Mesendoderm (in vitro differentiated cells): Measurements from ENCODE around the gene SIAH2.

Source experiments
- DNase-seq: peaks from one replicate; pipeline ENCODE4 v3.0.0; 2013
- H2AK5ac ChIP-seq: 2 replicates; pipeline ENCODE4 v1.6.1; 2013; ENCODE audit warnings: low read length, inconsistent platforms
- H2BK120ac ChIP-seq: 2 replicates; pipeline ENCODE4 v1.6.1; 2013; ENCODE audit warnings: low read depth, mild to moderate bottlenecking, low read length, moderate library complexity, mixed read lengths
- H2BK15ac ChIP-seq: replicated peaks from 2 replicates; pipeline ENCODE4 v1.6.1; 2013; ENCODE audit warnings: low read depth, mild to moderate bottlenecking, moderate library complexity
- H2BK5ac ChIP-seq: 2 replicates; pipeline ENCODE4 v1.6.1; 2013; ENCODE audit warnings: low read length, inconsistent platforms
- H3K18ac ChIP-seq: 2 replicates; pipeline ENCODE4 v1.6.1; 2013; ENCODE audit warnings: mild to moderate bottlenecking, low read length, mixed read lengths
- H3K23ac ChIP-seq: one replicate; pipeline ENCODE4 v1.6.1; 2013; ENCODE audit warnings: low read length
- H3K27ac ChIP-seq: 2 replicates; pipeline ENCODE4 v1.5.1; 2013; ENCODE audit warnings: low read depth, mild to moderate bottlenecking, inconsistent platforms, low read length, moderate library complexity
- H3K27me3 ChIP-seq: 2 replicates; pipeline ENCODE4 v1.6.1; 2013; ENCODE audit warnings: low read length, control low read depth, mild to moderate bottlenecking, inconsistent platforms; ENCODE audit not compliant: insufficient read depth, poor library complexity
- H3K36me3 ChIP-seq: 2 replicates; pipeline ENCODE4 v1.6.1; 2013; ENCODE audit warnings: low read length, inconsistent platforms; ENCODE audit not compliant: control insufficient read depth, insufficient read depth
- H3K4ac ChIP-seq: one replicate; pipeline ENCODE4 v1.6.1; 2013; ENCODE audit warnings: low read depth, mild to moderate bottlenecking, low read length, moderate library complexity
- H3K4me1 ChIP-seq: 2 replicates; pipeline ENCODE4 v1.6.1; 2013; ENCODE audit warnings: low read depth, low read length, inconsistent platforms; ENCODE audit not compliant: control insufficient read depth
- H3K4me2 ChIP-seq: 2 replicates; pipeline ENCODE4 v1.6.1; 2013; ENCODE audit warnings: low read length
- H3K4me3 ChIP-seq: 2 replicates; pipeline ENCODE4 v1.5.1; 2013; ENCODE audit warnings: mild to moderate bottlenecking, low read length
- H3K56ac ChIP-seq: one replicate; pipeline ENCODE4 v1.6.1; 2013; ENCODE audit warnings: low read length
- H3K79me1 ChIP-seq: 2 replicates; pipeline ENCODE4 v1.6.1; 2013; ENCODE audit warnings: low read length, inconsistent platforms
- H3K79me2 ChIP-seq: 2 replicates; pipeline ENCODE4 v1.6.1; 2013; ENCODE audit warnings: mild to moderate bottlenecking, low read length; ENCODE audit not compliant: control insufficient read depth, insufficient read depth
- H3K9ac ChIP-seq: 2 replicates; pipeline ENCODE4 v1.6.1; 2013; ENCODE audit warnings: low read length, inconsistent platforms
- H4K5ac ChIP-seq: one replicate; pipeline ENCODE4 v1.6.1; 2013; ENCODE audit warnings: low read length
- H4K8ac ChIP-seq: one replicate; pipeline ENCODE4 v1.6.1; 2013; ENCODE audit warnings: low read depth, mild to moderate bottlenecking, control low read depth, low read length, moderate library complexity
- WGBS: extraction: QIAGEN DNeasy Blood & Tissue Kit; methylation state at CpG from one replicate; pipeline ENCODE4 v1.1.7; 2013; ENCODE audit warnings: low lambda C conversion rate, missing lambda C conversion rate; ENCODE audit not compliant: insufficient coverage; ENCODE audit errors: extremely low coverage; 5-methylcytosine and 5-hydroxymethylcytosine counted together

SIAH2 gene

DNA sequence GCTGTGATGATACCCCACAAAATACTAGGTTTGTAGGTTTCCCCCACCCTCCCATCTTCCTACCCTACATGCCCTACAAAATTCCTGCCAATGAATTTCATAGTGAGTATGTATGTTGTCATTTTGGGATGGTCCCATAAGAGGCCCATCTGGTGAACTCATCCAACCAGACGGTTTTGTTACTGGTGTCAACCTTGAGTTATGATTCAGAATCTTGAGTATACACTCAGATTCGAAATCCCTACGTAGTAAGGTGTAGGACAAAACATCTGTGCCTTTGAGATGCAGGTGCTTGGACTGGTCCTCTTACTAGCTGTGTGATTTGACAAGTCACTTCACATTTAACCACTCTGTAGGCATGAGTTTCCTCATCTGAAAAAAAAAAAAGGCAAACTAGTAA lies 3.6 kb downstream of the SIAH2 start:
- Histone ChIP-seq H3K4me2 (no peak overlapping the region), H3K79me2 (peaks cover 16% of the 10 kb centered on the region), H3K23ac (no peak overlapping the region), H2BK120ac (no peak overlapping the region), H4K8ac (no peak overlapping the region), H3K4me3 (no peak overlapping the region), H3K27ac (no peak overlapping the region), H3K36me3 (no peaks in the 10 kb centered on the region), H3K4ac (no peak overlapping the region), H3K18ac (no peak overlapping the region), H3K27me3 (no peaks in the 10 kb centered on the region), H3K9ac (no peak overlapping the region), H2BK5ac (no peak overlapping the region), H3K79me1 (peaks cover 14% of the 10 kb centered on the region), H4K5ac (no peak overlapping the region), H3K56ac (no peak overlapping the region), H2BK15ac (no peak overlapping the region), H3K4me1 (no peaks in the 10 kb centered on the region), H2AK5ac (no peak overlapping the region)
- WGBS = no CpG with 5 or more reads among the region's 3 CpGs
- no peak for DNase-seq

DNA sequence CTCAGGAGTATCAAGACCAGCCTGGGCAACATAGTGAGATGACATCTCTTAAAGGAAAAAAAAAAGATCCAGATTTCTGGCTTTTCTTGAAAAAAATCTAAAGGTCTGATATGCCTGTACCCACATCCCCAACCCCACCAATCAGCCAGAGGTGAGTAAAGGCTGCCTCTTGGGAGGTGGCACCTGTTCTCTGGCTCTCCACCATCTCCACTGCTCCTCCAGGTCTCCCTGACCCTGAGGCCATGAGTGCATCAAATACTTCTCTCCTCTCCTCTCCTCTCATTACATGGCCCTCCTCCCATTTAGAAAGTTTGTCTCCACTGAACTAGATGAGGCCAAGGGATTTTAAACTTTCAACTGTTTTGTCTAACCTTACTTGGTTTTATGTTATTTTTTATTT lies 5.2 kb downstream of the SIAH2 start:
- H3K4me1 ChIP-seq = no peaks in the 10 kb centered on the region
- no peak overlapping the region for H4K5ac ChIP-seq
- H2BK15ac ChIP-seq = no peak overlapping the region
- H2BK5ac ChIP-seq = no peak overlapping the region
- peaks cover 18% of the 10 kb centered on the region for H3K79me1 ChIP-seq
- H3K4ac ChIP-seq = no peak overlapping the region
- no peak overlapping the region for H2BK120ac ChIP-seq
- H4K8ac ChIP-seq = no peak overlapping the region
- no peak overlapping the region for H3K27ac ChIP-seq
- no peaks in the 10 kb centered on the region for H3K36me3 ChIP-seq
- H3K4me2 ChIP-seq = no peak overlapping the region
- H3K56ac ChIP-seq = no peak overlapping the region
- peak; percentile 50 for DNase-seq
- H3K4me3 ChIP-seq = no peak overlapping the region
- no peak overlapping the region for H3K9ac ChIP-seq
- H3K23ac ChIP-seq = no peak overlapping the region
- no peak overlapping the region for H2AK5ac ChIP-seq
- no peak overlapping the region for H3K18ac ChIP-seq
- peaks cover 17% of the 10 kb centered on the region for H3K79me2 ChIP-seq
- no peaks in the 10 kb centered on the region for H3K27me3 ChIP-seq

GRCh38 chr3:150757364-150757763 lies 5.6 kb downstream of the SIAH2 start:
- no peak overlapping the region for H4K5ac ChIP-seq
- H4K8ac ChIP-seq = no peak overlapping the region
- no peak overlapping the region for H2AK5ac ChIP-seq
- H3K56ac ChIP-seq = no peak overlapping the region
- H2BK5ac ChIP-seq = no peak overlapping the region
- WGBS = no CpG with 5 or more reads among the region's 5 CpGs
- no peak overlapping the region for H2BK15ac ChIP-seq
- no peak overlapping the region for H3K23ac ChIP-seq
- H3K4me3 ChIP-seq = no peak overlapping the region
- H3K27me3 ChIP-seq = no peaks in the 10 kb centered on the region
- H3K27ac ChIP-seq = no peak overlapping the region
- no peak overlapping the region for H2BK120ac ChIP-seq
- peaks cover 18% of the 10 kb centered on the region for H3K79me2 ChIP-seq
- H3K4me2 ChIP-seq = no peak overlapping the region
- no peak overlapping the region for H3K9ac ChIP-seq
- no peaks in the 10 kb centered on the region for H3K36me3 ChIP-seq
- no peak overlapping the region for H3K18ac ChIP-seq
- no peaks in the 10 kb centered on the region for H3K4me1 ChIP-seq
- H3K4ac ChIP-seq = no peak overlapping the region
- peaks cover 18% of the 10 kb centered on the region for H3K79me1 ChIP-seq
- peak; percentile 59 for DNase-seq

GRCh38 chr3:150756491-150757059 lies 6.4 kb downstream of the SIAH2 start:
- no peak overlapping the region for H2BK120ac ChIP-seq
- no peak overlapping the region for H3K9ac ChIP-seq
- H3K27me3 ChIP-seq = no peaks in the 10 kb centered on the region
- H3K4me3 ChIP-seq = no peak overlapping the region
- no peak for DNase-seq
- H2BK5ac ChIP-seq = no peak overlapping the region
- no peak overlapping the region for H3K23ac ChIP-seq
- H3K4me2 ChIP-seq = no peak overlapping the region
- peaks cover 20% of the 10 kb centered on the region for H3K79me1 ChIP-seq
- no peak overlapping the region for H4K8ac ChIP-seq
- H4K5ac ChIP-seq = no peak overlapping the region
- no peak overlapping the region for H3K18ac ChIP-seq
- H2BK15ac ChIP-seq = no peak overlapping the region
- no peak overlapping the region for H3K56ac ChIP-seq
- H3K27ac ChIP-seq = no peak overlapping the region
- no peaks in the 10 kb centered on the region for H3K36me3 ChIP-seq
- H3K4ac ChIP-seq = no peak overlapping the region
- no CpG with 5 or more reads among the region's 4 CpGs for WGBS
- H3K4me1 ChIP-seq = no peaks in the 10 kb centered on the region
- peaks cover 20% of the 10 kb centered on the region for H3K79me2 ChIP-seq
- no peak overlapping the region for H2AK5ac ChIP-seq

GRCh38 chr3:150755902-150756301 lies 7.1 kb downstream of the SIAH2 start:
- H3K4ac ChIP-seq = no peak overlapping the region
- H4K8ac ChIP-seq = no peak overlapping the region
- H3K4me3 ChIP-seq = no peak overlapping the region
- peaks cover 19% of the 10 kb centered on the region for H3K79me1 ChIP-seq
- no peak overlapping the region for H3K4me2 ChIP-seq
- H2BK120ac ChIP-seq = no peak overlapping the region
- no peak overlapping the region for H3K56ac ChIP-seq
- H3K36me3 ChIP-seq = no peaks in the 10 kb centered on the region
- no peaks in the 10 kb centered on the region for H3K27me3 ChIP-seq
- H3K79me2 ChIP-seq = peaks cover 17% of the 10 kb centered on the region
- no peak overlapping the region for H3K9ac ChIP-seq
- DNase-seq = no peak
- H4K5ac ChIP-seq = no peak overlapping the region
- no peak overlapping the region for H2BK5ac ChIP-seq
- H3K23ac ChIP-seq = no peak overlapping the region
- no peak overlapping the region for H2AK5ac ChIP-seq
- H2BK15ac ChIP-seq = no peak overlapping the region
- H3K4me1 ChIP-seq = no peaks in the 10 kb centered on the region
- no peak overlapping the region for H3K18ac ChIP-seq
- no CpG with 5 or more reads among the region's 3 CpGs for WGBS
- H3K27ac ChIP-seq = no peak overlapping the region

GRCh38 chr3:150754896-150755295 lies 8.1 kb downstream of the SIAH2 start:
- no peak overlapping the region for H2BK15ac ChIP-seq
- no CpG with 5 or more reads among the region's 3 CpGs for WGBS
- no peak overlapping the region for H3K4me3 ChIP-seq
- no peaks in the 10 kb centered on the region for H3K4me1 ChIP-seq
- H3K23ac ChIP-seq = no peak overlapping the region
- peaks cover 18% of the 10 kb centered on the region for H3K79me1 ChIP-seq
- no peak for DNase-seq
- no peaks in the 10 kb centered on the region for H3K36me3 ChIP-seq
- H3K18ac ChIP-seq = no peak overlapping the region
- H4K8ac ChIP-seq = no peak overlapping the region
- no peak overlapping the region for H2BK120ac ChIP-seq
- H4K5ac ChIP-seq = no peak overlapping the region
- H3K56ac ChIP-seq = peak overlapping the region; percentile 31
- H3K4ac ChIP-seq = no peak overlapping the region
- H3K27me3 ChIP-seq = no peaks in the 10 kb centered on the region
- H3K79me2 ChIP-seq = peaks cover 12% of the 10 kb centered on the region
- no peak overlapping the region for H2BK5ac ChIP-seq
- H3K4me2 ChIP-seq = no peak overlapping the region
- no peak overlapping the region for H3K27ac ChIP-seq
- no peak overlapping the region for H3K9ac ChIP-seq
- H2AK5ac ChIP-seq = no peak overlapping the region
